ENCODE measurements around the gene DLG5.

DLG5 gene

GRCh38 chr10:77889277-77889903 lies 37.2 kb downstream of the DLG5 start:
- DNase-seq (ENCODE audit: low spot score), result no peak
- TF ChIP-seq CTCF (IDR thresholded peaks at IDR 0.05; ENCODE audit: extremely low read depth, missing control alignments), result no peak

- no peak for TF ChIP-seq CTCF (IDR thresholded peaks at IDR 0.05; ENCODE audit: extremely low read depth, missing control alignments)
- DNase-seq (ENCODE audit: low spot score), result no peak
Observed at GRCh38 chr10:77888356-77888703, 38.2 kb downstream of the DLG5 start.

GRCh38 chr10:77887631-77888355 lies 38.8 kb downstream of the DLG5 start:
- no peak for TF ChIP-seq CTCF (IDR thresholded peaks at IDR 0.05; ENCODE audit: extremely low read depth, missing control alignments)
- DNase-seq (ENCODE audit: low spot score), result no peak

- DNase-seq (ENCODE audit: low spot score), result no peak
- TF ChIP-seq CTCF (IDR thresholded peaks at IDR 0.05; ENCODE audit: extremely low read depth, missing control alignments), result no peak
Observed at GRCh38 chr10:77886795-77887355, 39.7 kb downstream of the DLG5 start.

GRCh38 chr10:77884181-77884580 lies 42.4 kb downstream of the DLG5 start:
- TF ChIP-seq CTCF (IDR thresholded peaks at IDR 0.05; ENCODE audit: extremely low read depth, missing control alignments), result no peak
- DNase-seq (ENCODE audit: low spot score), result no peak

- TF ChIP-seq CTCF (IDR thresholded peaks at IDR 0.05; ENCODE audit: extremely low read depth, missing control alignments), result no peak
- DNase-seq (ENCODE audit: low spot score), result no peak
Observed at GRCh38 chr10:77881636-77882035, 44.9 kb downstream of the DLG5 start.

- TF ChIP-seq CTCF (IDR thresholded peaks at IDR 0.05; ENCODE audit: extremely low read depth, missing control alignments), result no peak
- no peak for DNase-seq (ENCODE audit: low spot score)
Observed at GRCh38 chr10:77881222-77881621, 45.3 kb downstream of the DLG5 start.
